GM23248 (cell line): ENCODE data around the gene ZNF827. TPM values are rescaled to one million over a fixed set of nuclear protein-coding genes. Genes with fewer than 3 reads are reported as not detected.

ENCODE experiments used
- DNase-seq: peaks from one replicate; pipeline ENCODE4 v3.0.0-alpha.2; 2015
- H2AFZ ChIP-seq: fragments of 200-600 bp; sonication (generic); 2 replicates; pipeline ENCODE4 v1.6.1; 2016; ENCODE audit warnings: antibody characterized with exemption
- H3F3A ChIP-seq: fragments of 200-600 bp; sonication (generic); 2 replicates; pipeline ENCODE4 v1.6.1; 2016; ENCODE audit warnings: mild to moderate bottlenecking, antibody characterized with exemption, mixed run types; ENCODE audit not compliant: insufficient read depth
- H3K27ac ChIP-seq: fragments of 200-600 bp; sonication (generic); 2 replicates; pipeline ENCODE4 v1.5.1; 2016; ENCODE audit warnings: mild to moderate bottlenecking
- H3K27me3 ChIP-seq: fragments of 200-600 bp; sonication (generic); replicated peaks from 2 replicates; pipeline ENCODE4 v1.6.1; 2016; ENCODE audit warnings: mild to moderate bottlenecking; ENCODE audit not compliant: insufficient read depth
- H3K36me3 ChIP-seq: fragments of 200-600 bp; sonication (generic); 2 replicates; pipeline ENCODE4 v1.6.1; 2016; ENCODE audit warnings: low read depth, mild to moderate bottlenecking
- H3K4me1 ChIP-seq: fragments of 200-600 bp; sonication (generic); 2 replicates; pipeline ENCODE4 v1.6.1; 2016; ENCODE audit warnings: mild to moderate bottlenecking; ENCODE audit not compliant: insufficient read depth
- H3K4me2 ChIP-seq: fragments of 200-600 bp; sonication (generic); one replicate; pipeline ENCODE4 v1.6.1; 2016; ENCODE audit warnings: mild to moderate bottlenecking; ENCODE audit not compliant: unreplicated experiment
- H3K4me3 ChIP-seq: fragments of 200-600 bp; sonication (generic); 2 replicates; pipeline ENCODE4 v1.5.1; 2016; ENCODE audit warnings: mild to moderate bottlenecking
- H3K79me2 ChIP-seq: fragments of 200-600 bp; sonication (generic); 2 replicates; pipeline ENCODE4 v1.6.1; 2016; ENCODE audit warnings: mild to moderate bottlenecking; ENCODE audit not compliant: insufficient read depth
- H3K9ac ChIP-seq: fragments of 200-600 bp; sonication (generic); 2 replicates; pipeline ENCODE4 v1.6.1; 2016; ENCODE audit warnings: mild to moderate bottlenecking
- H3K9me2 ChIP-seq: fragments of 200-600 bp; sonication (generic); 2 replicates; pipeline ENCODE4 v1.6.1; 2016; ENCODE audit warnings: mixed run types, mild to moderate bottlenecking, moderate library complexity; ENCODE audit not compliant: insufficient read depth
- H3K9me3 ChIP-seq: fragments of 200-600 bp; sonication (generic); one replicate; pipeline ENCODE4 v1.6.1; 2017; ENCODE audit warnings: low read depth
- H4K20me1 ChIP-seq: fragments of 200-600 bp; sonication (generic); 2 replicates; pipeline ENCODE4 v1.6.0; 2016; ENCODE audit not compliant: insufficient read depth
- EZH2 ChIP-seq: fragments of 200-600 bp; sonication (generic); IDR thresholded peaks from 2 replicates; pipeline ENCODE4 v1.6.1; 2018; ENCODE audit warnings: antibody characterized with exemption, mild to moderate bottlenecking; ENCODE audit not compliant: insufficient read depth, poor library complexity, severe bottlenecking
- EZH2phosphoT487 ChIP-seq: fragments of 200-600 bp; sonication (generic); IDR thresholded peaks from 2 replicates; pipeline ENCODE4 v1.6.1; 2018; ENCODE audit warnings: antibody characterized with exemption, moderate library complexity, mild to moderate bottlenecking, low read depth; ENCODE audit not compliant: insufficient read depth
- WGBS, 2 experiments: methylation state at CpG; one replicate each; pipeline ENCODE4 v1.1.6; 2015 to 2017; ENCODE audit warnings: low lambda C conversion rate in 2 of 2, low coverage in 1 of 2; ENCODE audit errors: missing lambda C conversion rate in 2 of 2; 5-methylcytosine and 5-hydroxymethylcytosine counted together
- in situ Hi-C: fragments of 300-500 bp; cut with MboI; formaldehyde crosslinking; loops from 2 replicates; pipeline ENCODE4 v1.15.0; 2020
- polyA plus RNA-seq: library from polyadenylated mRNA; unstranded; fragments of >200 nt; fragmentation: Nextera tagmentation; extraction: Ambion mirVana; gene quantifications from 2 replicates; pipeline ENCODE4 v1.2.1, GENCODE V29; 2016
- total RNA-seq: library from RNA; depleted of rRNA; stranded (reverse); fragments of >200 nt; shearing (Covaris generic); gene quantifications from 2 replicates; pipeline ENCODE4 v1.2.3, GENCODE V29; 2014

Gene ZNF827
- total and polyA plus RNA-seq, 2 experiments from 2014 or later, result 5.0 to 10.1 TPM

GRCh38 chr4:145739845-145740244 lies 198.8 kb downstream of the ZNF827 start:
- Histone ChIP-seq H2AFZ (no peak overlapping the region; the same call in 1 of the 2 replicates), H3K9me2 (no peaks in the 10 kb centered on the region), H3K36me3 (no peaks in the 10 kb centered on the region), H3K4me1 (peaks cover 19% of the 10 kb centered on the region), H4K20me1 (no peaks in the 10 kb centered on the region), H3K9ac (no peak overlapping the region), H3K9me3 (no peaks in the 10 kb centered on the region), H3K79me2 (no peaks in the 10 kb centered on the region), H3K27ac (no peak overlapping the region), H3K4me3 (no peak overlapping the region), H3K4me2 (no peak overlapping the region), H3F3A (peaks cover 17% of the 10 kb centered on the region), H3K27me3 (no peaks in the 10 kb centered on the region)
- WGBS, 2 experiments, result 57 to 58% methylated on average over 5 of the region's 5 CpGs
- in situ Hi-C loops, result no loop called here
- no peak for DNase-seq
- TF ChIP-seq EZH2phosphoT487, result no peak

GRCh38 chr4:145736241-145736831 lies 202.3 kb downstream of the ZNF827 start:
- Histone ChIP-seq H3K79me2 (no peaks in the 10 kb centered on the region), H3K4me3 (no peak overlapping the region), H3K9me2 (no peaks in the 10 kb centered on the region), H3K4me2 (no peak overlapping the region), H3K9me3 (no peaks in the 10 kb centered on the region), H3K9ac (peak overlapping the region; percentile 95), H2AFZ (peak overlapping the region; percentile 27), H4K20me1 (no peaks in the 10 kb centered on the region), H3F3A (peaks cover 36% of the 10 kb centered on the region), H3K27ac (peak overlapping the region; percentile 100), H3K4me1 (peaks cover 38% of the 10 kb centered on the region), H3K36me3 (no peaks in the 10 kb centered on the region), H3K27me3 (no peaks in the 10 kb centered on the region)
- peak; percentile 42 for DNase-seq
- 71 to 76% methylated on average over 9 of the region's 9 CpGs for WGBS, 2 experiments
- in situ Hi-C loops, result no loop called here
- TF ChIP-seq EZH2 (no peak), EZH2phosphoT487 (no peak)

GRCh38 chr4:145735827-145736226 lies 202.8 kb downstream of the ZNF827 start:
- Histone ChIP-seq H2AFZ (no peak overlapping the region), H3K4me3 (peak overlapping the region; percentile 76), H3K9me2 (no peaks in the 10 kb centered on the region), H3K4me1 (peaks cover 38% of the 10 kb centered on the region), H3K27me3 (no peaks in the 10 kb centered on the region), H3K9me3 (no peaks in the 10 kb centered on the region), H3K27ac (peak overlapping the region; percentile 100), H4K20me1 (no peaks in the 10 kb centered on the region), H3K9ac (peak overlapping the region; percentile 95), H3K4me2 (peak overlapping the region; percentile 82), H3F3A (peaks cover 36% of the 10 kb centered on the region), H3K79me2 (no peaks in the 10 kb centered on the region), H3K36me3 (no peaks in the 10 kb centered on the region)
- no peak for DNase-seq
- in situ Hi-C loops, result no loop called here
- TF ChIP-seq EZH2phosphoT487 (no peak), EZH2 (no peak)
- whole genome bisulfite sequencing, 2 experiments, result 80 to 81% methylated on average over 4 of the region's 4 CpGs

DNA sequence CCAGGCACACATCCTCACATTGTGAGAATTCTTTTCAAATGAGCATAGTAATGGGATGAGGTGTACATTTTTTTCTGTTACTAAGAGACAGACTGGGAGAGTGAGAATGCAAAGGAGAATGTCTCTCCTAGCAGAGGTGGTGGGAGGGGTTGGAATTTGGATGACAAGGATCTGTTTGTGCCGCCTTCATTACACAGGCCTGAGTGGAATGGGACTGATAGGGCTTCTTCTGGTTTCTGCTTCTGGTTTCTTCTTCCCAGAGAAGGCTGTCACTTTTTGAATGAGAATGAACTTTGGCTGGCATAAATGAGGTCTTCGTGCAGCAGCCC lies 203.3 kb downstream of the ZNF827 start:
- Histone ChIP-seq H2AFZ (no peak overlapping the region), H3K9me2 (no peaks in the 10 kb centered on the region), H3K4me3 (peak overlapping the region; percentile 76), H3F3A (peaks cover 36% of the 10 kb centered on the region), H3K4me1 (peaks cover 38% of the 10 kb centered on the region), H3K4me2 (peak overlapping the region; percentile 82), H4K20me1 (no peaks in the 10 kb centered on the region), H3K27ac (peak overlapping the region; percentile 100), H3K9ac (peak overlapping the region; percentile 95), H3K36me3 (no peaks in the 10 kb centered on the region), H3K27me3 (no peaks in the 10 kb centered on the region), H3K9me3 (no peaks in the 10 kb centered on the region), H3K79me2 (no peaks in the 10 kb centered on the region)
- in situ Hi-C loops, result no loop called here
- WGBS, 2 experiments, result 25 to 36% methylated on average over 2 of the region's 2 CpGs
- DNase-seq, result peak; percentile 97
- TF ChIP-seq EZH2 (no peak), EZH2phosphoT487 (no peak)
